Measurements from ENCODE around the gene STAG3.
"Not testable (repeated sequence)": the region's sequence is repeated elsewhere in the genome, so short reads cannot be mapped to it uniquely, and the experiment has no call there.

Gene STAG3

GRCh38 chr7:100173806-100174495 is 3.8 kb upstream of the STAG3 start:
- DNase-seq (ENCODE audit: low read depth in 1 of 2, low spot score in 1 of 2) = no peak

DNA sequence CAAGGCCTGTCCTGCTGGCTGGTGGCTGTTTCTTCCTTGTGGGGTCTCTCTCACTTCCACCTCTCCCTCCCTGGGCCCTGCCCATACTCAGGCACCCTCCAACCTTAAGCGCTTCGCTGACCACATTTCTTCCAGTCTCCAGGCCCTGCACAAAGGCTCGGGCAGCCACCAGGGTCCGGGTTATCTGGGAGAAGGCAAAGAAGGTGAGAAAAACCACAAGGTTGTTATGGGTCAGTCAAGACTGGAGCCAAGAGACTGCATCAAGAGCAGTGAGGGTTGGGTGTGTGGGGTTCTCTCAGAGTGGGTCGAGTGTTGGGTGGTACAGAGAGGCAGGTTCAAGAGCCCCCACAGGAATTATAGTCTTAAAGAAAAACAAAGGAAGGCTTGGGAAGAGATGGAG is 3.1 kb upstream of the STAG3 start:
- DNase-seq (ENCODE audit: low read depth in 1 of 2, low spot score in 1 of 2) = no peak

- no peak for DNase-seq (ENCODE audit: low read depth in 1 of 2, low spot score in 1 of 2)
Measured at GRCh38 chr7:100175296-100175935, 2.3 kb upstream of the STAG3 start.

GRCh38 chr7:100176096-100177044 is 1.3 kb upstream of the STAG3 start:
- DNase-seq (ENCODE audit: low read depth in 1 of 2, low spot score in 1 of 2) = no peak

GRCh38 chr7:100180084-100180483 is 2.4 kb downstream of the STAG3 start:
- DNase-seq (ENCODE audit: low read depth in 1 of 2, low spot score in 1 of 2) = not testable (repeated sequence)

- DNase-seq (ENCODE audit: low read depth in 1 of 2, low spot score in 1 of 2) = not testable (repeated sequence)
Measured at GRCh38 chr7:100182616-100183015, 4.9 kb downstream of the STAG3 start.

DNA sequence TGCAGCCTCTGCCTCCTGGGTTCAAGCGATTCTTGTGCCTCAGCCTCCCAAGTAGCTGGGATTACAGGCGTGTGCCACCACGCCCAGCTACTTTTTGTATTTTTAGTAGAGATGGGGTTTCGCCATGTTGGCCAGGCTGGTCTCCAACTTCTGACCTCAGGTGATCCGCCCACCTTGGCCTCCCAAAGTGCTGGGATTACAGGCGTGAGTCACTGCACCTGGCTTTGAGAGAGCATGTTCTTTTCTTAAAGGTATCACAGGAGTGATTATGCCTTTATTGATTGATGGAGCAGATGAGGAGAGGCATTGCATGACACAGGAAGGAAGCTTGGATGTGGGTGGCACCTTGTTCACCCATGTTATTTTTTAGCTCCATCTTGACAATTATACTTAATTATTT is 5.4 kb downstream of the STAG3 start:
- DNase-seq (ENCODE audit: low read depth in 1 of 2, low spot score in 1 of 2) = not testable (repeated sequence)

DNA sequence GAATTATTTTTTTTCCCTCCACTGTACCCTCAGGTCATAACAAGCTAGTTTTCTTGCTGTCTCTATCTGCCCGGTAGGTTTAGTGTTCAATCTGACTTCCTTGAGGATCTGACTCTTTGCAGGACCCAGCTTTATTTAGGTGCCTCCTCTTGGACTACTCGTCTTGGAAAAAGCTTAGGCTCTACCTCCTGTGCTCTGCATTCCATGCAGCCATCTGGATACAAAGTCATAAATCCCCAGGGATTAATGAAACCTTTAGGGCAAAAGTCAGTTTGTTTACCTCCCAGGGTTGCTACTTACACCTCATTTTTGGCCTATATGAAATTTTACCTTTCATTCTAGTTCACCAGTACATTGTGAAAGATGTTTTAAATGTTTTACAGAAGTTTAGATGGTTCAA is 8.0 kb downstream of the STAG3 start:
- DNase-seq (ENCODE audit: low read depth in 1 of 2, low spot score in 1 of 2) = no peak

- DNase-seq (ENCODE audit: low read depth in 1 of 2, low spot score in 1 of 2) = no peak
Measured at GRCh38 chr7:100189061-100189460, 11.3 kb downstream of the STAG3 start.

DNA sequence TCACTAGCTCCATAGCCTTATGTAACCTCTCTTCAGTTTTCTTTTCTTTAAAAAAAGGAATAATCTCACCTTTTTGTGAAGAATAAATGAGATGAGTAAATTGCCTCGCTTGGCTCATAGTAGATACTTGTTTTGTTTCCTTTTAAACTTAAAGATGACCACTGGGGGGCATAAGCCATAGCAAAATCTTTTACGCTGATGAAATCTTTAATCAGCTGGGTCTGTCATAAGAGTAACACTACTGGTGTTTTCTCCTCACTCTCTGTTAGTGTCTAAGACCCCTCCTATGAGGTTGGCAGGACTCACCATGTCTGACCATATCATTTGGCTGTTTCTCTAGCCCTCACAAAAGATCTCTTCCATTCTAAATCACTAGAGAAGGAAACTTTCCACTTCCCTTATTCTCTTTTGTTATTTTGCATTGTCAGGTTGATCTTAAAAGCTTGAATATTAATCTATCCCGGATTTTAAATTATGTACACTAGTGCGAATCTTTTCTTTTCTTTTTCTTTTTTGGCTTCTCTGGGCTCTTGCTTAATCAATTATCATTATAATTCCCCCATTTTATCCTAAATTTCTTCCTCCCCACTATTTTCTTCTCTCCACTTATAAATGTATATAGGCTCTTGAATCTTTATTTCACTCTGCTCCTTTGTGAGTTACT is 12.5 kb downstream of the STAG3 start:
- DNase-seq (ENCODE audit: low read depth in 1 of 2, low spot score in 1 of 2) = no peak

- no peak for DNase-seq (ENCODE audit: low read depth in 1 of 2, low spot score in 1 of 2)
Measured at GRCh38 chr7:100191775-100192174, 14.1 kb downstream of the STAG3 start.

DNA sequence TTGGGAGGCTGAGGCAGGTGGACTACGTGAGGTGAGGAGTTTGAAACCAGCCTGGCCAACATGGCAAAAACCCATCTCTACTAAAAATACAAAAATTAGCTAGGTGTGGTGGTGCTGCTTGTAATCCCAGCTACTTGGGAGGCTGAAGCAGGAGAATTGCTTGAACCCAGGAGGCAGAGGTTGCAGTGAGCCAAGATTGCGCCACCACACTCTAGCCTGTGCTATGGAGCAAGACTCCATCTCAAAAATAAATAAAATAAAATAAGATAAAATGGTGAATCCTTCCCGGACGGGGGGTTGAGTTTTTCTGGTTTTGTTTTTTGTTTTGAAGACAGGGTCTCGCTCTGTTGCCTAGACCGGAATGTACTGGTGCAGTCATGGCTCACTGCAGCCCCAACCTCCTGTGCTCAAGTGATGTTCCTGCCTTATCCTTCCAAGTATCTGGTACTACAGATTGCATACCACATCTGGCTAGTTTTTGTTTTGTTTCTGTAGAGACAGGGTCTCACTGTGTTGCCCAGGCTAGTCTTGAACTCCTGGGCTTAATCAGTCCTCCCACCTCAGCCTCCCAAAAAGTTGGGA is 14.7 kb downstream of the STAG3 start:
- not testable (repeated sequence) for DNase-seq (ENCODE audit: low read depth in 1 of 2, low spot score in 1 of 2)

GRCh38 chr7:100192969-100193368 is 15.3 kb downstream of the STAG3 start:
- DNase-seq (ENCODE audit: low read depth in 1 of 2, low spot score in 1 of 2) = no peak

DNA sequence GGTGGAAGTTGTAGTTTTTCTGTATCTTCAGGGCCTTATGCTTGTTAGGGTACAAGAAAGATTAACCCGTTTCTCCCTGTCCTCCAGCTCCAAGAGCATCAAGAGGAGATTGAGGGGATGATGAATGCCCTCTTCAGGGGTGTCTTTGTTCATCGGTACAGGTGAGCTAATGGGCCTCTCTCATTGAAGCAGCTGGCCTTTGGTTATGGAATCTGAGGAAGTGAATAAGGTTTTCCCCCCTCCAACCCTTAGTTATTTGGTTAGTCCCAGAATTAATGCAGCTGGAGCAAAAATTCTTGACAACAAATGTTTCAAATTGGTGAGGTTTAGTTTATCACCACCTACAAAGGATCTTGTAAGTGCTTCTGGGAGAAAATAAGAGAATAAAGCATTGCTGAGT is 17.5 kb downstream of the STAG3 start:
- no peak for DNase-seq (ENCODE audit: low read depth in 1 of 2, low spot score in 1 of 2)

DNA sequence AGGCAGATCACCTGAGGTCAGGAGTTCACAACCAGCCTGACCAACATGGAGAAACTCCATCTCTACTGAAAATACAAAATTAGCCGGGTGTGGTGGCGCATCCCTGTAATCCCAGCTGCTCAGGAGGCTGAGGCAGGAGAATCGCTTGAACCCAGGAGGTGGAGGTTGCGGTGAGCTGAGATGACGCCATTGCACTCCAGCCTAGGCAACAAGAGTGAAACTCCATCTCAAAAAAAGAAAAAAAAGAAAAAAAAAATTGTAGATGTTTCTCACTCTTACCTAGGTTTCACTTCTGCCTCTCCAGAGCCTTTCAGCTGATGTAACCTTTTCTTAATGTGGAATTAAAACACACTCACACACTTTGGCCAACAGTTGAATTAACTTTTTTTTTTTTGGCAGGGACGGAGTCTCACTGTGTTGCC is 18.2 kb downstream of the STAG3 start:
- not testable (repeated sequence) for DNase-seq (ENCODE audit: low read depth in 1 of 2, low spot score in 1 of 2)

GRCh38 chr7:100198266-100198665 is 20.5 kb downstream of the STAG3 start:
- DNase-seq (ENCODE audit: low read depth in 1 of 2, low spot score in 1 of 2) = no peak

- no peak for DNase-seq (ENCODE audit: low read depth in 1 of 2, low spot score in 1 of 2)
Measured at GRCh38 chr7:100200693-100201092, 23.0 kb downstream of the STAG3 start.

- DNase-seq (ENCODE audit: low read depth in 1 of 2, low spot score in 1 of 2) = no peak
Measured at GRCh38 chr7:100204454-100204853, 26.7 kb downstream of the STAG3 start.

- no peak for DNase-seq (ENCODE audit: low read depth in 1 of 2, low spot score in 1 of 2)
Measured at GRCh38 chr7:100208911-100209408, 31.2 kb downstream of the STAG3 start.

GRCh38 chr7:100209493-100209892 is 31.8 kb downstream of the STAG3 start:
- no peak for DNase-seq (ENCODE audit: low read depth in 1 of 2, low spot score in 1 of 2)

GRCh38 chr7:100210805-100211204 is 33.1 kb downstream of the STAG3 start:
- DNase-seq (ENCODE audit: low read depth in 1 of 2, low spot score in 1 of 2) = no peak

All from stimulated activated CD4-positive, alpha-beta T cell treated with anti-CD3 and anti-CD28 coated beads, Interleukin-15, amount 100 ng/mL, for 1 hour (primary cell).